Hematopoietic multipotent progenitor cell treated with erythropoietin and hydrocortisone succinate and interleukin-3 and kit ligand, for 6 days (in vitro differentiated cells): Measurements from ENCODE around the gene BOLA1.
A peak's percentile ranks its signal among the peaks of the same experiment; 100 is the strongest.
"Not testable (repeated sequence)": the region's sequence is repeated elsewhere in the genome, so short reads cannot be mapped to it uniquely, and the experiment has no call there.

Experiments used
- DNase-seq: peaks from one replicate; pipeline ENCODE4 v3.0.0-alpha.2; 2015

Gene BOLA1

GRCh38 chr1:149899460-149900284 is at the start of gene BOLA1:
BOLA1 (plus strand) TSS chr1:149899568; CDS start chr1:149900060, 492 bp downstream.
- DNase-seq = peak; percentile 97

GRCh38 chr1:149849947-149850360 is 49.4 kb upstream of the BOLA1 start:
- peak; percentile 67 for DNase-seq

- DNase-seq = not testable (repeated sequence)
Measured at GRCh38 chr1:149850732-149851345, 48.5 kb upstream of the BOLA1 start.

GRCh38 chr1:149851585-149852213 is 47.7 kb upstream of the BOLA1 start:
- DNase-seq = not testable (repeated sequence)

GRCh38 chr1:149852263-149852662 is 47.1 kb upstream of the BOLA1 start:
- DNase-seq = not testable (repeated sequence)

- not testable (repeated sequence) for DNase-seq
Measured at GRCh38 chr1:149860271-149860670, 39.1 kb upstream of the BOLA1 start.

GRCh38 chr1:149860684-149861496 is 38.5 kb upstream of the BOLA1 start:
- not testable (repeated sequence) for DNase-seq

GRCh38 chr1:149861497-149862054 is 37.8 kb upstream of the BOLA1 start:
- DNase-seq = not testable (repeated sequence)

- not testable (repeated sequence) for DNase-seq
Measured at GRCh38 chr1:149866887-149867286, 32.5 kb upstream of the BOLA1 start.

- DNase-seq = not testable (repeated sequence)
Measured at GRCh38 chr1:149873060-149873459, 26.3 kb upstream of the BOLA1 start.

- DNase-seq = no peak
Measured at GRCh38 chr1:149877211-149877946, 22.0 kb upstream of the BOLA1 start.

- DNase-seq = no peak
Measured at GRCh38 chr1:149879556-149879955, 19.8 kb upstream of the BOLA1 start.

- no peak for DNase-seq
Measured at GRCh38 chr1:149881876-149882275, 17.5 kb upstream of the BOLA1 start.

GRCh38 chr1:149883598-149884247 is 15.6 kb upstream of the BOLA1 start:
- DNase-seq = no peak

GRCh38 chr1:149884433-149885338 is 14.7 kb upstream of the BOLA1 start:
- DNase-seq = peak; percentile 88

GRCh38 chr1:149885339-149886120 is 13.8 kb upstream of the BOLA1 start:
- peak; percentile 92 for DNase-seq

- DNase-seq = not testable (repeated sequence)
Measured at GRCh38 chr1:149886121-149886395, 13.3 kb upstream of the BOLA1 start.

- peak; percentile 99 for DNase-seq
Measured at GRCh38 chr1:149886396-149887195, 12.8 kb upstream of the BOLA1 start.

GRCh38 chr1:149887196-149887455 is 12.2 kb upstream of the BOLA1 start:
- not testable (repeated sequence) for DNase-seq
